Measurements from ENCODE around the gene CLEC3A. TPM values are rescaled to one million over a fixed set of nuclear protein-coding genes. Genes with fewer than 3 reads are reported as not detected.

CLEC3A gene, protein sequence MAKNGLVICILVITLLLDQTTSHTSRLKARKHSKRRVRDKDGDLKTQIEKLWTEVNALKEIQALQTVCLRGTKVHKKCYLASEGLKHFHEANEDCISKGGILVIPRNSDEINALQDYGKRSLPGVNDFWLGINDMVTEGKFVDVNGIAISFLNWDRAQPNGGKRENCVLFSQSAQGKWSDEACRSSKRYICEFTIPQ
- not detected in 2 replicates for total RNA-seq

DNA sequence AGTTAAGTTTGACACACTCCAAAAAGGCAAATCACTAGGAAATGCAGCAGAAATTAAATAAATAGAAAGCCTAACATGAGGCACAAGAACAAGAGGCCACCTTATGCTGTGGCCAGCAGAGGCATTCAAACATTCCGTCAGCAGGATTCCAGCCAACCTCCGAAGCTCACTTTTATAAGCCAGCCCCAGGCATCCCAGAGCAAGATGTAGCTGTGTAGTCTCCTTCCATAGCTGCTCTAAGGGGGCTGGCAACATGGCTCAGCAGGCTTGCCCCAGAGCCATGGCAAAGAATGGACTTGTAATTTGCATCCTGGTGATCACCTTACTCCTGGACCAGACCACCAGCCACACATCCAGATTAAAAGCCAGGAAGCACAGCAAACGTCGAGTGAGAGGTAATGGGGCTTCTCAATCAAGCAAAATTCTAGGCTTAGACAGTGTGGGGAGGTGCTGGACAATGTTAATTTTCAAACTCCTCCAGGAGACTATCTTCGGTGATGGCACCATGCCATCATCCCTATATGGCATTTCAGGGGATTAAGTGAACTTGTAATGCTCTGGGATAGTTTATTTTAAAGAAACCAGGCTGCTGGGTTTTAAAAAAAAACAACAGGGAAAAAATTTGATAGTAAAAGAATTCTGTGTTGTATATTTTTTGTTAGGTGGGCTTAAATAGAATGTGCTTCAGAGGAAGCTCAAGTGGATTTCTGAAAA, at the start of gene CLEC3A:
TSS of gene CLEC3A (plus strand) at position 202 of the 714 bp plus-strand sequence. CDS start at position 281, 79 bp downstream.
- Histone ChIP-seq H3K36me3 (ENCODE audit: control insufficient read depth, insufficient read depth, low read length) (no peaks in the 10 kb centered on the region), H3K27me3 (ENCODE audit: control insufficient read depth, insufficient read depth, low read length) (no peaks in the 10 kb centered on the region), H3K4me3 (ENCODE audit: low read depth, low read length) (no peak within 1 kb of the TSS)
- TF ChIP-seq, protein P1, sequence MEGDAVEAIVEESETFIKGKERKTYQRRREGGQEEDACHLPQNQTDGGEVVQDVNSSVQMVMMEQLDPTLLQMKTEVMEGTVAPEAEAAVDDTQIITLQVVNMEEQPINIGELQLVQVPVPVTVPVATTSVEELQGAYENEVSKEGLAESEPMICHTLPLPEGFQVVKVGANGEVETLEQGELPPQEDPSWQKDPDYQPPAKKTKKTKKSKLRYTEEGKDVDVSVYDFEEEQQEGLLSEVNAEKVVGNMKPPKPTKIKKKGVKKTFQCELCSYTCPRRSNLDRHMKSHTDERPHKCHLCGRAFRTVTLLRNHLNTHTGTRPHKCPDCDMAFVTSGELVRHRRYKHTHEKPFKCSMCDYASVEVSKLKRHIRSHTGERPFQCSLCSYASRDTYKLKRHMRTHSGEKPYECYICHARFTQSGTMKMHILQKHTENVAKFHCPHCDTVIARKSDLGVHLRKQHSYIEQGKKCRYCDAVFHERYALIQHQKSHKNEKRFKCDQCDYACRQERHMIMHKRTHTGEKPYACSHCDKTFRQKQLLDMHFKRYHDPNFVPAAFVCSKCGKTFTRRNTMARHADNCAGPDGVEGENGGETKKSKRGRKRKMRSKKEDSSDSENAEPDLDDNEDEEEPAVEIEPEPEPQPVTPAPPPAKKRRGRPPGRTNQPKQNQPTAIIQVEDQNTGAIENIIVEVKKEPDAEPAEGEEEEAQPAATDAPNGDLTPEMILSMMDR (IDR thresholded peaks at IDR 0.05; ENCODE audit: insufficient read depth, low read length, severe bottlenecking): no peak
- FAIRE-seq (peak; percentile 52), DNase-seq (ENCODE audit: low read depth) (no peak)

DNA sequence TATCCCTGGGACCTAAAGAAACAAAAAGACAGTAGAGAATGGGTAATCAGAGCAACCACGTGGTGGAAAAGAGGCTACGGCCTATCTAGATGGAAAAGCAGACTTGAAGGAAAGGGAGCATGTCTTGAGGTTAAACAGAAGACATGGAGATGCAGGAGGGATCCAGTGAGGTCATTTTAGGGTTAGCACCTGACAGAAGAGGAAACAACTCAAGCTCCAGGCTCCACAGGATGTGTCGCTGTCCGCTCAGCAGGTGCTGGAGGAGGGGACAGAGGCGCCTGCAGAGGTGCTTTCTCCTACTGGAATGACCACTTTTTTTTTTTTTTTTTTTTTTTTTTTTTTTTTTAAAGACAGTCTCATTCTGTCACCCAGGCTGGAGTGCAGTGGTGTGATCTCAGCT, 47.5 kb upstream of the CLEC3A start:
- DNase-seq (ENCODE audit: low read depth) (no peak), FAIRE-seq (no peak)

GRCh38 chr16:77975942-77976341, 46.4 kb upstream of the CLEC3A start:
- H3K36me3 ChIP-seq (ENCODE audit: control insufficient read depth, insufficient read depth, low read length): no peaks in the 10 kb centered on the region
- no peak for DNase-seq (ENCODE audit: low read depth)
- H3K4me3 ChIP-seq (ENCODE audit: low read depth, low read length): no peak overlapping the region
- TF ChIP-seq, protein P1 (IDR thresholded peaks at IDR 0.05; ENCODE audit: insufficient read depth, low read length, severe bottlenecking): no peak
- no peaks in the 10 kb centered on the region for H3K27me3 ChIP-seq (ENCODE audit: control insufficient read depth, insufficient read depth, low read length)
- FAIRE-seq: no peak

More for the DNA sequence above, 47.5 kb upstream of the CLEC3A start:
- Histone ChIP-seq H3K36me3 (ENCODE audit: control insufficient read depth, insufficient read depth, low read length) (no peaks in the 10 kb centered on the region), H3K27me3 (ENCODE audit: control insufficient read depth, insufficient read depth, low read length) (no peaks in the 10 kb centered on the region), H3K4me3 (ENCODE audit: low read depth, low read length) (no peak overlapping the region)
- TF ChIP-seq, protein P1 (IDR thresholded peaks at IDR 0.05; ENCODE audit: insufficient read depth, low read length, severe bottlenecking): no peak

GRCh38 chr16:77977339-77977738, 45.0 kb upstream of the CLEC3A start:
- TF ChIP-seq, protein P1 (IDR thresholded peaks at IDR 0.05; ENCODE audit: insufficient read depth, low read length, severe bottlenecking): no peak
- no peak overlapping the region for H3K4me3 ChIP-seq (ENCODE audit: low read depth, low read length)
- no peak for FAIRE-seq
- H3K27me3 ChIP-seq (ENCODE audit: control insufficient read depth, insufficient read depth, low read length): no peaks in the 10 kb centered on the region
- no peaks in the 10 kb centered on the region for H3K36me3 ChIP-seq (ENCODE audit: control insufficient read depth, insufficient read depth, low read length)
- DNase-seq (ENCODE audit: low read depth): no peak

- H3K4me3 ChIP-seq (ENCODE audit: low read depth, low read length): no peak overlapping the region
- FAIRE-seq: no peak
- TF ChIP-seq, protein P1 (IDR thresholded peaks at IDR 0.05; ENCODE audit: insufficient read depth, low read length, severe bottlenecking): no peak
Observed at GRCh38 chr16:77985111-77985510, 37.2 kb upstream of the CLEC3A start.

More at GRCh38 chr16:77985111-77985510, 37.2 kb upstream of the CLEC3A start:
- DNase-seq (ENCODE audit: low read depth): no peak
- no peaks in the 10 kb centered on the region for H3K27me3 ChIP-seq (ENCODE audit: control insufficient read depth, insufficient read depth, low read length)
- no peaks in the 10 kb centered on the region for H3K36me3 ChIP-seq (ENCODE audit: control insufficient read depth, insufficient read depth, low read length)
